ENCODE results near the gene TMEM63C. TPM values are rescaled to one million over a fixed set of nuclear protein-coding genes. Genes with fewer than 3 reads are reported as not detected.

Gene TMEM63C
- total RNA-seq, 1 donor from 2014 or later = 39.9 TPM

- Mint-ChIP-seq H3K4me3 (ENCODE audit: unreplicated experiment) (peak overlapping the region; percentile 27), H3K27ac (ENCODE audit: unreplicated experiment) (no peak overlapping the region), H3K4me1 (ENCODE audit: low read depth, unreplicated experiment) (peaks cover 21% of the 10 kb centered on the region), H3K36me3 (ENCODE audit: unreplicated experiment) (peaks cover 6% of the 10 kb centered on the region), H3K27me3 (ENCODE audit: unreplicated experiment) (peaks cover 2% of the 10 kb centered on the region), H3K9me3 (ENCODE audit: unreplicated experiment) (no peaks in the 10 kb centered on the region)
- DNase-seq = peak; percentile 87
- TF ChIP-seq, protein P1, sequence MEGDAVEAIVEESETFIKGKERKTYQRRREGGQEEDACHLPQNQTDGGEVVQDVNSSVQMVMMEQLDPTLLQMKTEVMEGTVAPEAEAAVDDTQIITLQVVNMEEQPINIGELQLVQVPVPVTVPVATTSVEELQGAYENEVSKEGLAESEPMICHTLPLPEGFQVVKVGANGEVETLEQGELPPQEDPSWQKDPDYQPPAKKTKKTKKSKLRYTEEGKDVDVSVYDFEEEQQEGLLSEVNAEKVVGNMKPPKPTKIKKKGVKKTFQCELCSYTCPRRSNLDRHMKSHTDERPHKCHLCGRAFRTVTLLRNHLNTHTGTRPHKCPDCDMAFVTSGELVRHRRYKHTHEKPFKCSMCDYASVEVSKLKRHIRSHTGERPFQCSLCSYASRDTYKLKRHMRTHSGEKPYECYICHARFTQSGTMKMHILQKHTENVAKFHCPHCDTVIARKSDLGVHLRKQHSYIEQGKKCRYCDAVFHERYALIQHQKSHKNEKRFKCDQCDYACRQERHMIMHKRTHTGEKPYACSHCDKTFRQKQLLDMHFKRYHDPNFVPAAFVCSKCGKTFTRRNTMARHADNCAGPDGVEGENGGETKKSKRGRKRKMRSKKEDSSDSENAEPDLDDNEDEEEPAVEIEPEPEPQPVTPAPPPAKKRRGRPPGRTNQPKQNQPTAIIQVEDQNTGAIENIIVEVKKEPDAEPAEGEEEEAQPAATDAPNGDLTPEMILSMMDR (IDR thresholded peaks at IDR 0.05; ENCODE audit: partially characterized antibody, unreplicated experiment) = peak; percentile 88
Observed at GRCh38 chr14:77301103-77301502, 119.5 kb downstream of the TMEM63C start.

GRCh38 chr14:77302926-77303325 lies 121.3 kb downstream of the TMEM63C start:
- no peak for DNase-seq
- H3K4me3 Mint-ChIP-seq (ENCODE audit: unreplicated experiment) = no peak overlapping the region
- peaks cover 5% of the 10 kb centered on the region for H3K36me3 Mint-ChIP-seq (ENCODE audit: unreplicated experiment)
- peaks cover 24% of the 10 kb centered on the region for H3K4me1 Mint-ChIP-seq (ENCODE audit: low read depth, unreplicated experiment)
- TF ChIP-seq, protein P1 (IDR thresholded peaks at IDR 0.05; ENCODE audit: partially characterized antibody, unreplicated experiment) = no peak
- H3K9me3 Mint-ChIP-seq (ENCODE audit: unreplicated experiment) = no peaks in the 10 kb centered on the region
- H3K27ac Mint-ChIP-seq (ENCODE audit: unreplicated experiment) = no peak overlapping the region
- peaks cover 2% of the 10 kb centered on the region for H3K27me3 Mint-ChIP-seq (ENCODE audit: unreplicated experiment)

DNA sequence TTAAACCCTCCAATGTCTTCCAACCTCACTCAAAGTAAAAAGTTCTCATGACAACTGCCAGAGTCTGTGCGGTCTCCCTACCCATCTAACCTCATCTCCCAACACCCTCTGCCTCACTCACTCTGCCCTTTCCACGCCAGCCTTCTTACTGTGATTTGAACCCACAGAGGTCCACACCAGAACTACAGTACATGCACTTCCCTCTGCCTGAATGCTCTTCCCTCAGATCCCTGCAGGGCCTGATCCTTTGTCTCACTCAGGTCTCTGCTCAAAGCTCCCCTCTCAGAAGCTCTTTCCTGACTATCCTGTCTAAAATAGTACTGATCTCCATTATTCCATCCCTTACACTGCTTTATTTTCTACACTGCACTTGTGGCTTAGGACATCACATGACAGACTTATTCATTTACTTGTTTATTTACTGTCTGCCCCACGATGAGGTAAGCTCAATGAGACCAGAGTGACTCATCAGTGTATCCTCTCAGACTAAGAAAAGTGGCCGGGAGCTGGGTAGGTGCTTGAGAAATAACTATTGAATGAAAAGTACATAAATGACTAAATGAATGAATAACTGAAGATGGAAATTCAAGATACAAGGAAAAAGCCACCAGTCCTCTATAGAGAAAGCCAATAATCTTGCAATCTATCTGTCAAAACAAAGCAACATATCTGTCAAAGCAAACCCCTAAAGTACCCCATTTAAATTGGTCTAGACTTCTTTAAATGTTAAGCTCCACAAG lies 122.0 kb downstream of the TMEM63C start:
- H3K4me1 Mint-ChIP-seq (ENCODE audit: low read depth, unreplicated experiment) = peaks cover 19% of the 10 kb centered on the region

GRCh38 chr14:77305696-77306095 lies 124.1 kb downstream of the TMEM63C start:
- Mint-ChIP-seq H3K9me3 (ENCODE audit: unreplicated experiment) (no peaks in the 10 kb centered on the region), H3K27me3 (ENCODE audit: unreplicated experiment) (peaks cover 2% of the 10 kb centered on the region), H3K4me3 (ENCODE audit: unreplicated experiment) (no peak overlapping the region), H3K4me1 (ENCODE audit: low read depth, unreplicated experiment) (peaks cover 25% of the 10 kb centered on the region), H3K27ac (ENCODE audit: unreplicated experiment) (no peak overlapping the region), H3K36me3 (ENCODE audit: unreplicated experiment) (no peaks in the 10 kb centered on the region)
- TF ChIP-seq, protein P1 (IDR thresholded peaks at IDR 0.05; ENCODE audit: partially characterized antibody, unreplicated experiment) = no peak
- DNase-seq = no peak

More for the DNA sequence above, 122.0 kb downstream of the TMEM63C start:
- DNase-seq = no peak
- TF ChIP-seq, protein P1 (IDR thresholded peaks at IDR 0.05; ENCODE audit: partially characterized antibody, unreplicated experiment) = no peak
- no peak overlapping the region for H3K4me3 Mint-ChIP-seq (ENCODE audit: unreplicated experiment)
- H3K27me3 Mint-ChIP-seq (ENCODE audit: unreplicated experiment) = peaks cover 2% of the 10 kb centered on the region
- H3K9me3 Mint-ChIP-seq (ENCODE audit: unreplicated experiment) = no peaks in the 10 kb centered on the region
- H3K36me3 Mint-ChIP-seq (ENCODE audit: unreplicated experiment) = no peaks in the 10 kb centered on the region
- H3K27ac Mint-ChIP-seq (ENCODE audit: unreplicated experiment) = no peak overlapping the region

- Mint-ChIP-seq H3K4me3 (ENCODE audit: unreplicated experiment) (peak overlapping the region; percentile 8), H3K4me1 (ENCODE audit: low read depth, unreplicated experiment) (peaks cover 18% of the 10 kb centered on the region), H3K9me3 (ENCODE audit: unreplicated experiment) (no peaks in the 10 kb centered on the region), H3K27ac (ENCODE audit: unreplicated experiment) (no peak overlapping the region), H3K36me3 (ENCODE audit: unreplicated experiment) (no peaks in the 10 kb centered on the region), H3K27me3 (ENCODE audit: unreplicated experiment) (no peaks in the 10 kb centered on the region)
- DNase-seq = no peak
- TF ChIP-seq, protein P1 (IDR thresholded peaks at IDR 0.05; ENCODE audit: partially characterized antibody, unreplicated experiment) = no peak
Observed at GRCh38 chr14:77306416-77306815, 124.8 kb downstream of the TMEM63C start.

Data from glutamatergic neuron (in vitro differentiated cells).